22Rv1 (cell line): Measurements from ENCODE around the gene DAO.

Experiments used
- ZFX ChIP-seq: fragments of 450-650 bp; IDR thresholded peaks from 2 replicates; pipeline ENCODE4 v1.6.1; 2017; ENCODE audit warnings: antibody characterized with exemption, borderline replicate concordance
- TF ChIP-seq, protein P1 (sequence below): fragments of 450-650 bp; IDR thresholded peaks from 2 replicates; pipeline ENCODE4 v1.5.1; 2017; ENCODE audit warnings: mild to moderate bottlenecking

GRCh38 chr12:108911915-108912314 lies 32.0 kb downstream of the DAO start:
- TF ChIP-seq, protein P1, sequence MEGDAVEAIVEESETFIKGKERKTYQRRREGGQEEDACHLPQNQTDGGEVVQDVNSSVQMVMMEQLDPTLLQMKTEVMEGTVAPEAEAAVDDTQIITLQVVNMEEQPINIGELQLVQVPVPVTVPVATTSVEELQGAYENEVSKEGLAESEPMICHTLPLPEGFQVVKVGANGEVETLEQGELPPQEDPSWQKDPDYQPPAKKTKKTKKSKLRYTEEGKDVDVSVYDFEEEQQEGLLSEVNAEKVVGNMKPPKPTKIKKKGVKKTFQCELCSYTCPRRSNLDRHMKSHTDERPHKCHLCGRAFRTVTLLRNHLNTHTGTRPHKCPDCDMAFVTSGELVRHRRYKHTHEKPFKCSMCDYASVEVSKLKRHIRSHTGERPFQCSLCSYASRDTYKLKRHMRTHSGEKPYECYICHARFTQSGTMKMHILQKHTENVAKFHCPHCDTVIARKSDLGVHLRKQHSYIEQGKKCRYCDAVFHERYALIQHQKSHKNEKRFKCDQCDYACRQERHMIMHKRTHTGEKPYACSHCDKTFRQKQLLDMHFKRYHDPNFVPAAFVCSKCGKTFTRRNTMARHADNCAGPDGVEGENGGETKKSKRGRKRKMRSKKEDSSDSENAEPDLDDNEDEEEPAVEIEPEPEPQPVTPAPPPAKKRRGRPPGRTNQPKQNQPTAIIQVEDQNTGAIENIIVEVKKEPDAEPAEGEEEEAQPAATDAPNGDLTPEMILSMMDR, result no peak
- no peak for TF ChIP-seq ZFX
